Stimulated activated naive CD8-positive, alpha-beta T cell treated with anti-CD3 and anti-CD28 coated beads, Interleukin-15, Interleukin-2, amounts not matched to agents 100 ng/mL and 50 ng/mL, for 24 hours (primary cell): ENCODE data around the gene ACE2.

ENCODE experiments used
- H3K27ac Mint-ChIP-seq: one replicate; pipeline ENCODE4 v1.8.0; 2021; ENCODE audit warnings: mild to moderate bottlenecking, mixed read lengths
- H3K27me3 Mint-ChIP-seq: one replicate; pipeline ENCODE4 v1.8.0; 2021; ENCODE audit warnings: mixed read lengths
- H3K36me3 Mint-ChIP-seq: one replicate; pipeline ENCODE4 v1.8.0; 2021; ENCODE audit warnings: low read depth, mixed read lengths
- H3K4me1 Mint-ChIP-seq: one replicate; pipeline ENCODE4 v1.8.0; 2021; ENCODE audit warnings: low read depth, mixed read lengths
- H3K4me3 Mint-ChIP-seq: one replicate; pipeline ENCODE4 v1.8.0; 2021; ENCODE audit warnings: mild to moderate bottlenecking, mixed read lengths
- H3K9me3 Mint-ChIP-seq: one replicate; pipeline ENCODE4 v1.8.0; 2021; ENCODE audit warnings: mixed read lengths

ACE2 gene

DNA sequence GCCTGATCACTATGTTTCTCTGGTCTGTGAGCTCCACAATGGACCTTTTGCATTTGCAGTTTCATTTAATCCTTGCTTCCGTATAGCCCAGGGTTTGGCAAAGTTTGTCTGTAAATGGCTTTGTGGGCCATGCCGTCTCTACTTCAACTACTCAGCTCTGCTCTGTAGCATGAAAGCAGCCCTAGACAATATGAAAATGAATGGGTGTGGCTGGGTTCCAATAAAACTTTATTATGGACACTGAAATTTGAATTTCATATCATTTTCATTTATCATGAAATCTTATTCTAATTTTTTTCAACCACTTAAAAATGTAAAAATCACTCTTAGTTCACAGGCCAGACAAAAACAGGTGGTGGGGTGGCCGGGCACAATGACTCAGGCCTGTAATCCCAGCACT, 41.5 kb downstream of the ACE2 start:
- no peaks in the 10 kb centered on the region for H3K27me3 Mint-ChIP-seq
- H3K27ac Mint-ChIP-seq: no peak overlapping the region
- no peaks in the 10 kb centered on the region for H3K9me3 Mint-ChIP-seq
- H3K4me1 Mint-ChIP-seq: no peaks in the 10 kb centered on the region
- no peak overlapping the region for H3K4me3 Mint-ChIP-seq
- H3K36me3 Mint-ChIP-seq: no peaks in the 10 kb centered on the region

DNA sequence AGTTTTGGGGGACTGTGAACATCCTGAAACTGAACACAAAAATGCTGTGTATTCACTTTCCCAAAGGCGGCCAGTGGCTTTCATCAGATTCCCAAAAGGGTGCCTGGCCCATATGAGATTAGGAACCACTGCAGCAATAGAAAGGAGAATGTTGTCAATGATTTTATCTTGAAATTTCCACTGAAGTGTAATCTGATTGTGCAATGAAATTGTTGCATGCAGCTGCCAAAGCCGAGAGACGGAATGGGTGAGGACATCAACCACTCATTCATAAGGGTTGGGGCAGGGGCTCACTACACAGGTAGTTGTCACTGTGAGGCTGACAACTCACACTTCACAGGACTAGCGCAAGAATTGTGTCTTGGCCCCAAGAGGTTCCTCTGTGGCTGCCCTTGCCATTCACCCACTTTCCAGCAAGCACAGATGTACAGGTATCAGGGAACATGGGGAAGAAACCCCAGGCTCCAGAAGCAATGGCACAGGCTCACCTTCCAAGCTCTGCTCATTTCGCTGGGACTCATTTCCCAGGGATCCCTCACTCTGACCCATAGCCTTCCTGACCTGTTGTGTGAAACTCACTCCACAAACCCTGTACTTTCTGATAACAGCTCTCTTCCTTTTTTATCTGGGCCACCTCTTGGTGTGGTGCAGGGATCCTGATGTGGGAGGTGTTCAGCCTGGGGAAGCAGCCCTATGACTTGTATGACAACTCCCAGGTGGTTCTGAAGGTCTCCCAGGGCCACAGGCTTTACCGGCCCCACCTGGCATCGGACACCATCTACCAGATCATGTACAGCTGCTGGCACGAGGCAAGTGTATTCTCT, 51.4 kb downstream of the ACE2 start:
- H3K27ac Mint-ChIP-seq: no peak overlapping the region
- H3K4me3 Mint-ChIP-seq: no peak overlapping the region
- no peaks in the 10 kb centered on the region for H3K4me1 Mint-ChIP-seq
- no peaks in the 10 kb centered on the region for H3K9me3 Mint-ChIP-seq
- no peaks in the 10 kb centered on the region for H3K36me3 Mint-ChIP-seq
- H3K27me3 Mint-ChIP-seq: no peaks in the 10 kb centered on the region

DNA sequence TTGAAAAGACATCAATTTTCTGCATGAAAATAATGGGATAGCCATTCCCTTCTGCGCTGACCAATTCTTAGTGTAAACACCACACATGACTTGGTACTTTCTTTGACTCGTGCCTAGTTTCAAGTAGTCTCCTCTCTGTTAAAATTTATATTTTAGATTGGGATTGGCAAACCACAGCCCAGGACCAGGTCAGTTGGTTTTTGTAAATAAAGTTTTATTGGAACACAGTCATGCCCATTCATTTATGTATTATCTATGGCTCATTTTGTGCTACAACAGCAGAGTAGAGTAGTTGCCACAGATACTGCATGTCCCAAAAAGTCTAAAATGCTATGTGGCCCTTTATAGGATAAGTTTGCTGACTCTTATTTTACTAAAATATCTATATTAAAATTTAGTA, 53.4 kb downstream of the ACE2 start:
- H3K9me3 Mint-ChIP-seq: no peaks in the 10 kb centered on the region
- H3K36me3 Mint-ChIP-seq: no peaks in the 10 kb centered on the region
- H3K4me3 Mint-ChIP-seq: no peak overlapping the region
- H3K27me3 Mint-ChIP-seq: no peaks in the 10 kb centered on the region
- no peaks in the 10 kb centered on the region for H3K4me1 Mint-ChIP-seq
- H3K27ac Mint-ChIP-seq: no peak overlapping the region

DNA sequence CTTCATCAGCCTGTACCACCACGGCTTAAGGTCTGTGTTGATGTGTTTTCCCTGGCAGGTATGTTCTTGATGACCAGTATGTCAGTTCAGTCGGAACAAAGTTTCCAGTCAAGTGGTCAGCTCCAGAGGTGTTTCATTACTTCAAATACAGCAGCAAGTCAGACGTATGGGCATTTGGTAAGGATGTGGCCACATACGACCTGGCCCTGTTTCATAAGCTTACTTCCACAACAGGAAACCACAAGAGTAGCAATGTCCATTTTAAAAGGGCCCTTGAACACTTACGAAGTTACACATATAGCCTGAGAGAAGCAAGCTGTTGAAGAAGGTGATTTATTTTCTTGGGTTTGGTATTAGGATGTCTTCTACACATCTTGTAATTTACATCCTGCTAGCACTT, 54.0 kb downstream of the ACE2 start:
- H3K36me3 Mint-ChIP-seq: no peaks in the 10 kb centered on the region
- no peak overlapping the region for H3K4me3 Mint-ChIP-seq
- no peak overlapping the region for H3K27ac Mint-ChIP-seq
- no peaks in the 10 kb centered on the region for H3K27me3 Mint-ChIP-seq
- H3K9me3 Mint-ChIP-seq: no peaks in the 10 kb centered on the region
- H3K4me1 Mint-ChIP-seq: no peaks in the 10 kb centered on the region

DNA sequence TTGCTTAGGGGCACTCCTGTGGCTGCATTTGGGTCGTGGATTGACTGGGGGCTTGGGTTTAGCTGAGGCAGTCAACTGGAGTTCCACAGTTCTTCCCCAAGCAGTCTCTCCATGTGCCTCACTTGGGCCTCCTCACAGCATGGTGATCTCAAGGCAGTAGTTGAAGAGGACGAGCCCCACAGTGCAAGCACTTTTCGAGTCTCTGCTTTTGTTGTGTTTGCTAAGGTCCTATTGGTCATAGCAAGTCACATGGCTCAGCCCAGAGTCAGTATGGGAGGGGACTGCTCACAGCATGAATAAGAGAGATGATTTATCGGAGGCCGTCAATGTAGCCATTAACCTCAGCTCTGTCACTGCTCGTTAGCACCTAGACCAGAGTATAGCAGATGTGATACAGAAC, 70.4 kb downstream of the ACE2 start:
- Mint-ChIP-seq H3K4me3 (no peak overlapping the region), H3K27me3 (no peaks in the 10 kb centered on the region), H3K4me1 (no peaks in the 10 kb centered on the region), H3K36me3 (no peaks in the 10 kb centered on the region), H3K9me3 (no peaks in the 10 kb centered on the region), H3K27ac (no peak overlapping the region)

DNA sequence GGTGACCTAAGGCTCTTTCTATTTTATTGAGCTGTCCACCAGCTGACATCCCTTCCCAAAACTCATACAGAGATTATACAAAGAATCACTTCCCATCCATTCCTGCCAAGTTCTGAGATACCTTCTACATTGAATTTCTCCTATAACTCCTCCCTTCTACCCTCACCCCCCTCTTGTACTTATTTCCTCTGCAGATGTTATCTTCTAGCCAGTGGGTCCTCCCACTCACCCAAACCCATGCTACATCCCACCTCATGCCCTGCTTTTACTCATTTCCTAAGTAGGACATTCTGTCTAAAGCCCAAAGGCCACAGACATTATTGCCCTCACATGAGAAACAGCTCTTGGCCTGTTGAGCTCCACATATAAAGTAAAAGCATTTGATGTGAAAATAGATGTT, 71.6 kb downstream of the ACE2 start:
- no peak overlapping the region for H3K27ac Mint-ChIP-seq
- no peaks in the 10 kb centered on the region for H3K27me3 Mint-ChIP-seq
- H3K9me3 Mint-ChIP-seq: no peaks in the 10 kb centered on the region
- no peaks in the 10 kb centered on the region for H3K36me3 Mint-ChIP-seq
- no peak overlapping the region for H3K4me3 Mint-ChIP-seq
- no peaks in the 10 kb centered on the region for H3K4me1 Mint-ChIP-seq

DNA sequence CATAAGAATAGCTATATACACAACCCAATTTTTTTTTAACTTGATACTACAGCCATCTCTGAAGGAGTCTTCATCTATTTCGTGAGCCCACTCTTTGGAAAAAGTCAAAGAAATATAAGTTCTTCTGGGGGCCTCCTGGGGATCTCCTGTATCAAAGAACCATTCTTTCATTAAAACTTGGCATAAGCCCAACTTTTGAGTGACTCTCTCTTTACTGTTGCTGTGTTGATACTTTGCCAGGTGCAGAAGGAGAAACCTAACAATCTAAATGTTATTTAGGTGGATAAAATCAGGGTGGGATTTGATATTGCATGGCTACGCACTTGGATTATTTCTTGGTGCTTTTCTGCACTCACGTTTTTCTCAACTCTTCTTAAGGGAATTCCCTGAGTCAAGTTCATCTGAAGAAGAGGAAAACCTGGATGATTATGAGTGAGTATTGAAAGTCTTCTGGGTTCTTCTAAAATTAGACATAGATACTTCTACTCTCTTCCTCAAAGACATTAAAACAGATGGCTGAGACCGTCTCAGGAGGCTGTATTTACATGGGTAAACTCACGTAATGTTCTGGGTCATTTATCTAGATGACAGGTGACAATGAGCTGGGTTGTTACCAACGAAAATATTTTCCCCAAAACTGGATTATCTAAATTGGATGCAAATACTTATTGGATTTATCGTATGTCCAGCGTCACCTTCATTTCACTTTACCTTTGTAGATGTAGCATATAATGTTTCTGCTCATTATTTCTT, 74.9 kb downstream of the ACE2 start:
- Mint-ChIP-seq H3K27me3 (peaks cover 4% of the 10 kb centered on the region), H3K4me3 (no peak overlapping the region), H3K4me1 (no peaks in the 10 kb centered on the region), H3K27ac (no peak overlapping the region), H3K36me3 (no peaks in the 10 kb centered on the region), H3K9me3 (no peaks in the 10 kb centered on the region)

DNA sequence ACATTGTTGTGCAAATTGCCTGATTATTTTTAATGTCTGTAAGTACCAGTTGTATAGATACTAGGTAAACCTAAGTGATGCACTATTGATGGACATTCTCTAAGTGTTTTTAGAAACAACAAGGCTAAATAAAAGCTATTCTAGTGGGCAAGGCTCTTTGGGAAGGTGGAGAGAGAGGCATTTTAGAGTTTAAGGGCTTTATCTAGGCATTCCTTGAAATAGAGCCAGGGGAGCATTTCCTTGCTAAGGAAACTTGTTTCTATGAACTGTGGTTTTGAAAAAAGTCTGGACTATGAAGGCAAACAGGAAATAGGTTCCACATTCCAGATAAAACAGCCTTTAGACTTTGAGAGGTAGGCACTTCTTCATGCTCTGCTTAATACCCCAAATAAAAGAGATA, 76.3 kb downstream of the ACE2 start:
- H3K36me3 Mint-ChIP-seq: no peaks in the 10 kb centered on the region
- no peaks in the 10 kb centered on the region for H3K4me1 Mint-ChIP-seq
- H3K9me3 Mint-ChIP-seq: no peaks in the 10 kb centered on the region
- H3K27me3 Mint-ChIP-seq: peaks cover 4% of the 10 kb centered on the region
- H3K27ac Mint-ChIP-seq: no peak overlapping the region
- H3K4me3 Mint-ChIP-seq: no peak overlapping the region

DNA sequence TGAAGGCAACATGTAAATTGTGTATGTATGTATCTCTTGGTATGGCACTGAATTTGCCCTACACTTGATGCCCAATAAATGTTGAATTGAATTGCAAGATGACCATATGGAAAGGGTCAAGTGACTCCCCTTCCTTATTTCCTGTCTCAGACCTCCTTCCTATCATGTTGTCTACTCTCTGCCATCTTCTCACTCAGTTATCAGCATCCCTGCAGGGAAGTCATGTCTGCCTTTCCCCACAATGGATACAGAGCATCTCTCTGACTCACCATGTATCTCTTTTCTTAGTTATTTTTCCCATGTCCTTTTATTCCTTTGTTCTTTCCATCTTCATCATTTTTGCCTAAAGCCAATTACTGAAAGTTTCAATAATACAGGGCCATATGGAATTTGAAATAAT, 77.7 kb downstream of the ACE2 start:
- Mint-ChIP-seq H3K27ac (no peak overlapping the region), H3K4me3 (no peak overlapping the region), H3K27me3 (peaks cover 4% of the 10 kb centered on the region), H3K4me1 (no peaks in the 10 kb centered on the region), H3K9me3 (no peaks in the 10 kb centered on the region), H3K36me3 (no peaks in the 10 kb centered on the region)

DNA sequence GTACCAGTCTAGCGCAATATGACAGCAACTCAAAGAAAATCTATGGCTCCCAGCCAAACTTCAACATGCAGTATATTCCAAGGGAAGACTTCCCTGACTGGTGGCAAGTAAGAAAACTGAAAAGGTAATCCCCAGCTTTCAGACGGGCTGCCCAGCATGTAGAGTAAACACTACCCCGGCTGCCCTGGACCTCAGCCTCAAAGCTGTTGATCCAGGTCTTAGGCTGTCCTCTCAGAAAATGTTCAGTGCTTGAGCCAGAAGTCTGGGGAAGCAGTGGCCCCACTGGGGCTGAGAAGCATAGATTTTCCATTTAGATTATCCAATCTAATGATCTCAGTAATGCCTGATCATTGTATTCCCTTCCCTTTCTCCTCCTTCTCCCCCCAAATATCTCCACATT, 78.3 kb downstream of the ACE2 start:
- Mint-ChIP-seq H3K27me3 (peaks cover 4% of the 10 kb centered on the region), H3K36me3 (no peaks in the 10 kb centered on the region), H3K4me1 (no peaks in the 10 kb centered on the region), H3K4me3 (no peak overlapping the region), H3K27ac (no peak overlapping the region), H3K9me3 (no peaks in the 10 kb centered on the region)

DNA sequence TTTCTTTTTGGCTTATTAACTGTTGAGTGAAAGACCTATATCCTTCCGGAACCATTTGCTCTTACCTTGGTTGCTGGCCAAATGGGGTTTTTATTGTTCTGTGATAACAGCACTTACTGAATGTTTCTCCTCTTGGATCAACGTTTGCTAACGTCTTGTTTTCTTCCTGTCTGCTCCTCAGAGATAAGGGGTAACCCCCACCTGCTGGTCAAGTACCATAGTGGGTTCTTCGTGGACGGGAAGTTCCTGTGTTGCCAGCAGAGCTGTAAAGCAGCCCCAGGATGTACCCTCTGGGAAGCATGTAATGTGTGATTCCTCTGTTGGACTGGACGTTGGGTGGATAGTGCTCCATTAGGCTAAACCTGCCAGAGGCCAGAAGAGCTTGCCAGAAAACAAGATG, 84.8 kb downstream of the ACE2 start:
- no peak overlapping the region for H3K27ac Mint-ChIP-seq
- H3K27me3 Mint-ChIP-seq: no peaks in the 10 kb centered on the region
- H3K9me3 Mint-ChIP-seq: no peaks in the 10 kb centered on the region
- no peak overlapping the region for H3K4me3 Mint-ChIP-seq
- H3K36me3 Mint-ChIP-seq: no peaks in the 10 kb centered on the region
- H3K4me1 Mint-ChIP-seq: no peaks in the 10 kb centered on the region

DNA sequence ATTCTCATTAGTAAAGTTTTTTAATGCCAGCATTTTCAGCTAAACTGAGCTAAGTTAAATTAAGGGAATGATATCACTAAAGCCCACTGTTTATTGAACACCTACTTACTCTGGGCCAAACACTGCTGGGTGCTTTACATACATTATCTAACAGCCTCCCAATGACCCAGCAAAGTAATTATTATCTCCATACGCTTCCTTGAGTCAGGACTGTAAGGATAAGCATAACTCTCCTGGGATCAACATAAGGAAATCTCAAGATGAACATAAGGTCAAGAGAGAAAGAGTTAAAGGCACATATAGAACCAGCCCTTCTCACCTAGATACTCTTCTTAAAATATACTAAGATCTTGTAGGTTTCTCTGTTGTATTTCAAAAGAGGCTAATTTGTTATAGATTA, 86.5 kb downstream of the ACE2 start:
- H3K4me1 Mint-ChIP-seq: no peaks in the 10 kb centered on the region
- H3K4me3 Mint-ChIP-seq: no peak overlapping the region
- H3K36me3 Mint-ChIP-seq: no peaks in the 10 kb centered on the region
- H3K27me3 Mint-ChIP-seq: no peaks in the 10 kb centered on the region
- no peaks in the 10 kb centered on the region for H3K9me3 Mint-ChIP-seq
- H3K27ac Mint-ChIP-seq: no peak overlapping the region

DNA sequence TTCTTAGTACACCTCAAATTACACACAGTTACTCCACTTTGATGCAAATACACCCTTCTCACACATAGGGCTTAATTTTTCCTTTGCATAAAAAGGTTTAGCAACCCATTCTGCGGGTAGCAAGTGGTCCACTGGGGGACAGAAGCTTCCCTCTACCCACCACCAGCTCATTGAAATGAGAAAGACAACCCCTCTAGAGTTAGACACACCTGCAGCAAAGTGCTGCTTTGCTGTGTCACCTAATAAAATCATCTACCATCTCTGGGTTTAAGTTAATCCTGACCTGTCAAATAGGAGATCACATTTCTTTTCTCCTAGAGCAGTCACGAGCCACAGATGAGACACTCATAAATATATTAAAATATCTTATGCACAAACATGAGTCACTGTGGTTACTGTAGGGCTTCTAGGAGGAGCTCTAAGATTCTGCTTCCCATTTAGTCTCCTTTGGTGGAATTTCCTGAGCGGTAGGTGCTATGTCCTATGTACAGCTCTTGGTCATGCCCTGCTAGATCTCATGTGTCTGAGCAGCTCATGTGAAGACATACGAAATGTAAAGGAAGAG, 88.3 kb downstream of the ACE2 start:
- Mint-ChIP-seq H3K4me3 (no peak overlapping the region), H3K36me3 (no peaks in the 10 kb centered on the region), H3K4me1 (no peaks in the 10 kb centered on the region), H3K9me3 (no peaks in the 10 kb centered on the region), H3K27me3 (no peaks in the 10 kb centered on the region), H3K27ac (no peak overlapping the region)

DNA sequence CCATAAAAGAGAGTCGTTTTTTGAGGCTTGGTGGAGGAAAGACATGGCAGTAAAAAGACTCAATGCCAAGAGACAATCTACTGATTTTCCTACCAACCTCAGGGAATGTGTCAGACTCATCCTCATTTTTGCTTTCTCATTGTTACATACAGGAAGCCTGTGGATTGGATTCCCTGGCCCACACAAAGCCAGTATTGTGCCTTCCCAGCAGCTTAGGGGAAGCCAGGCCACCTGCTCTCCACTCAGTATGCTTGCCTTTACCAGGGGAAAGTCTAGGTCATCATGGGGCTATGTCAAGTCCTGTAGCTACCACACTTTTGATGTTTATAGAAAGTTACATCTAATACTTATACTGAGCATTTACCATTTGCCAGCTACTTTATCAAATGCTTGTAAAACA, 89.2 kb downstream of the ACE2 start:
- Mint-ChIP-seq H3K4me3 (no peak overlapping the region), H3K27me3 (no peaks in the 10 kb centered on the region), H3K4me1 (no peaks in the 10 kb centered on the region), H3K27ac (no peak overlapping the region), H3K36me3 (no peaks in the 10 kb centered on the region), H3K9me3 (no peaks in the 10 kb centered on the region)
